GM12878 (cell line): Measurements from ENCODE around the gene KDM4C. TPM values are rescaled to one million over a fixed set of nuclear protein-coding genes. Genes with fewer than 3 reads are reported as not detected.

Experiments
- ATAC-seq: fragments of 200-7000 bp; cut with Tn5 transposase; 3 replicates; pipeline ENCODE4 v1.9.1; 2020; ENCODE audit warnings: mild to moderate bottlenecking, moderate library complexity
- BruUV-seq: library from RNA; stranded (reverse); fragments of 400-500 nt; replicated peaks from 2 replicates; lab custom pipeline; 2021; lab: Mats Ljungman, UMichigan
- CTCF ChIA-PET: fragments of 300-600 bp; sonication (Branson Sonifier 250); formaldehyde crosslinking; extraction: SDS; loops from one replicate; lab custom pipeline; 2021; ENCODE audit warnings: inconsistent platforms; lab: Yijun Ruan, JAX
- POLR2A ChIA-PET: fragments of 350-600 bp; formaldehyde crosslinking; extraction: SDS; loops from one replicate; lab custom pipeline; 2021; ENCODE audit warnings: inconsistent platforms; lab: Charles Lee
- RAD21 ChIA-PET: fragments of 300-600 bp; sonication (Branson Sonifier 250); formaldehyde crosslinking; loops from one replicate; lab custom pipeline; 2023; ENCODE audit warnings: antibody characterized with exemption; ENCODE audit not compliant: unreplicated experiment; lab: Charles Lee
- SMC1A ChIA-PET: fragments of 300-600 bp; sonication (Branson Sonifier 250); formaldehyde crosslinking; loops from one replicate; lab custom pipeline; 2023; ENCODE audit not compliant: unreplicated experiment, uncharacterized antibody; lab: Charles Lee
- DNase-seq: peaks from one replicate; pipeline ENCODE4 v3.0.0-alpha.2; 2011; ENCODE audit warnings: low read depth, low spot score
- FAIRE-seq: peaks from 3 replicates; lab custom pipeline; 2011; peaks lifted over from hg19 to GRCh38; lab: Jason Lieb, UNC
- H2AFZ ChIP-seq: 2 replicates; pipeline ENCODE4 v1.6.0; 2011; ENCODE audit warnings: low read depth, low read length, control low read depth; ENCODE audit not compliant: control insufficient read depth
- H3K27ac ChIP-seq: 2 replicates; pipeline ENCODE4 v1.5.1; 2011; ENCODE audit warnings: control low read depth; ENCODE audit not compliant: control insufficient read depth, insufficient read depth
- H3K27me3 ChIP-seq, 2 experiments: replicated peaks in 1 of 2; 2 replicates each; pipeline versions ENCODE4 v1.6.0 to v1.6.1; 2011; ENCODE audit warnings: low read length in 1 of 2; ENCODE audit not compliant: control insufficient read depth in 2 of 2, insufficient read depth in 2 of 2
- H3K36me3 ChIP-seq, 2 experiments: 2 replicates each; pipeline ENCODE4 v1.5.1; 2011; ENCODE audit warnings: low read length in 1 of 2; ENCODE audit not compliant: control insufficient read depth in 2 of 2, insufficient read depth in 2 of 2
- H3K4me1 ChIP-seq: 2 replicates; pipeline ENCODE4 v1.6.1; 2011; ENCODE audit warnings: mild to moderate bottlenecking, low read length, moderate library complexity, mixed read lengths; ENCODE audit not compliant: control insufficient read depth, insufficient read depth
- H3K4me2 ChIP-seq: 2 replicates; pipeline ENCODE4 v1.6.0; 2011; ENCODE audit warnings: control low read depth; ENCODE audit not compliant: control insufficient read depth, insufficient read depth
- H3K4me3 ChIP-seq: fragments of 200-600 bp; sonication (generic); 2 replicates; pipeline ENCODE4 v1.5.1; 2016
- H3K79me2 ChIP-seq: 2 replicates; pipeline ENCODE4 v1.6.0; 2011; ENCODE audit warnings: low read length; ENCODE audit not compliant: control insufficient read depth, insufficient read depth
- H3K9ac ChIP-seq: 2 replicates; pipeline ENCODE4 v1.8.0; 2011; ENCODE audit warnings: low read length, control low read depth, mixed read lengths; ENCODE audit not compliant: control insufficient read depth, insufficient read depth
- H3K9me3 ChIP-seq: replicated peaks from 3 replicates; pipeline ENCODE4 v1.5.1; 2011; ENCODE audit warnings: mild to moderate bottlenecking, low read length; ENCODE audit not compliant: control insufficient read depth, insufficient read depth
- H4K20me1 ChIP-seq: 2 replicates; pipeline ENCODE4 v1.6.0; 2011; ENCODE audit not compliant: control insufficient read depth, insufficient read depth
- BCL3 ChIP-seq: IDR thresholded peaks from 2 replicates; pipeline ENCODE4 v1.6.1; 2011; ENCODE audit warnings: borderline replicate concordance, low read depth, mild to moderate bottlenecking, moderate library complexity, low read length; ENCODE audit not compliant: insufficient read depth, poor library complexity, severe bottlenecking
- EZH2 ChIP-seq: IDR thresholded peaks from 2 replicates; pipeline ENCODE4 v1.6.1; 2012; ENCODE audit warnings: low read depth, mild to moderate bottlenecking, control low read depth, inconsistent platforms, low read length, borderline replicate concordance; ENCODE audit not compliant: control insufficient read depth
- PML ChIP-seq: IDR thresholded peaks from 2 replicates; pipeline ENCODE4 v1.6.1; 2012; ENCODE audit warnings: low read length, inconsistent platforms
- RAD21 ChIP-seq: IDR thresholded peaks from 2 replicates; pipeline ENCODE4 v1.6.1; 2011; ENCODE audit warnings: mild to moderate bottlenecking, low read depth, low read length, moderate library complexity; ENCODE audit not compliant: insufficient read depth
- SMARCA5 ChIP-seq: fragments of 450-650 bp; IDR thresholded peaks from 2 replicates; pipeline ENCODE4 v1.6.1; 2017; ENCODE audit warnings: mild to moderate bottlenecking
- SMC3 ChIP-seq: IDR thresholded peaks from 2 replicates; pipeline ENCODE4 v1.6.1; 2011; ENCODE audit warnings: low read length, improper control_type of control experiment, borderline replicate concordance
- SPI1 ChIP-seq: IDR thresholded peaks from 2 replicates; pipeline ENCODE4 v1.6.1; 2011; ENCODE audit warnings: low read depth, mild to moderate bottlenecking, low read length, moderate library complexity, borderline replicate concordance; ENCODE audit not compliant: insufficient read depth
- STAT1 ChIP-seq: fragments of 450-650 bp; conservative IDR thresholded peaks from 2 replicates; pipeline ENCODE4 v1.6.1; 2014; ENCODE audit warnings: antibody characterized with exemption, mild to moderate bottlenecking
- TBL1XR1 ChIP-seq: IDR thresholded peaks from 2 replicates; pipeline ENCODE4 v1.6.1; 2012; ENCODE audit warnings: low read depth, low read length, improper control_type of control experiment
- ZBTB4 ChIP-seq: fragments of 450-650 bp; formaldehyde crosslinking; IDR thresholded peaks from 2 replicates; pipeline ENCODE4 v1.4.0; 2022; ENCODE audit warnings: mild to moderate bottlenecking, moderate library complexity
- WGBS: methylation state at CpG from one replicate; pipeline ENCODE4 v1.1.6; 2016; ENCODE audit warnings: low lambda C conversion rate; ENCODE audit not compliant: insufficient replicate concordance, insufficient coverage; ENCODE audit errors: missing lambda C conversion rate; 5-methylcytosine and 5-hydroxymethylcytosine counted together
- in situ Hi-C: fragments of 300-500 bp; cut with MboI; formaldehyde crosslinking; loops from 9 replicates; pipeline ENCODE4 v1.14.3; 2018; ENCODE audit warnings: mixed read lengths
- intact Hi-C: fragments of 100-400 bp; cut with micrococcal nuclease; formaldehyde crosslinking; loops from one replicate; pipeline ENCODE4 v1.14.2; 2022; ENCODE audit not compliant: unreplicated experiment
- polyA plus RNA-seq, 11 experiments: library from polyadenylated mRNA; depleted of rRNA in 4 of 11; unstranded in 6 of 11; stranded (reverse) in 5 of 11; fragments of >200 nt; fragmentation: Nextera tagmentation in 4 of 11; fragmentation: Illumina TruSeq in 1 of 11; extraction: Ambion mirVana in 4 of 11; extraction: Trizol in 1 of 11; gene quantifications; 1 replicate in 1 of 11; 2 replicates in 10 of 11; pipeline versions ENCODE4 v1.2.1 to v1.2.3, GENCODE V29; 2011 to 2016; ENCODE audit warnings: inconsistent platforms in 2 of 11, missing spikeins in 2 of 11, low read depth in 1 of 11
- total RNA-seq, 4 experiments: library from RNA; depleted of rRNA in 3 of 4; stranded (reverse); fragments of >200 nt in 3 of 4; fragmentation: Illumina TruSeq in 1 of 4; extraction: Trizol in 1 of 4; gene quantifications; 2 replicates each; pipeline versions ENCODE4 v1.2.1 to v1.2.3, GENCODE V29; 2013 to 2021

KDM4C gene
- total and polyA plus RNA-seq, 10 of the 15 experiments (the other 5 are each of a cell fraction or from before 2014, with no cell fraction given), result 6.8 to 41.2 (median 20.1) TPM

GRCh38 chr9:6822696-6823095 lies 64.9 kb downstream of the KDM4C start:
- intact Hi-C loops, result no loop called here
- Histone ChIP-seq H3K27me3 (no peaks in the 10 kb centered on the region), H3K36me3 (peaks cover 0 to 2% of the 10 kb centered on the region in 2 experiments; a peak in 1 of 4 replicates), H3K4me2 (no peak overlapping the region), H3K9ac (no peak overlapping the region), H3K79me2 (no peaks in the 10 kb centered on the region), H3K27ac (no peak overlapping the region), H4K20me1 (no peaks in the 10 kb centered on the region), H2AFZ (no peak overlapping the region), H3K9me3 (no peaks in the 10 kb centered on the region; the same call in 2 of the 3 replicates), H3K4me3 (no peak overlapping the region), H3K4me1 (no peaks in the 10 kb centered on the region)
- no peak for DNase-seq
- POLR2A ChIA-PET, result no interaction called here
- no peak for ATAC-seq
- CTCF ChIA-PET, result no interaction called here
- in situ Hi-C loops, result no loop called here
- BruUV-seq, result no TSS peak
- TF ChIP-seq SMC3 (no peak), SPI1 (no peak), BCL3 (no peak), ZBTB4 (no peak), TBL1XR1 (no peak), SMARCA5 (no peak), EZH2 (no peak), STAT1 (no peak), RAD21 (no peak), PML (no peak)
- RAD21 ChIA-PET, result no interaction called here
- no peak for FAIRE-seq
- SMC1A ChIA-PET, result no interaction called here
- 96% methylated on average over 3 of the region's 3 CpGs for WGBS
